Left ventricle myocardium inferior (tissue), 1 donor: Measurements from ENCODE around the gene PARD3B. TPM values are rescaled to one million over a fixed set of nuclear protein-coding genes. Genes with fewer than 3 reads are reported as not detected.

Experiments used
- DNase-seq: peaks from one replicate; pipeline ENCODE4 v3.0.0-alpha.2; 2020
- H3K27ac ChIP-seq: fragments of 200-600 bp; replicated peaks from 2 replicates; pipeline ENCODE4 v1.8.0; 2021
- H3K27me3 ChIP-seq: fragments of 200-600 bp; 2 replicates; pipeline ENCODE4 v1.8.0; 2021; ENCODE audit warnings: low read depth
- H3K36me3 ChIP-seq: fragments of 200-600 bp; 2 replicates; pipeline ENCODE4 v1.8.0; 2021
- H3K4me1 ChIP-seq: fragments of 200-600 bp; 2 replicates; pipeline ENCODE4 v1.8.0; 2021
- H3K4me3 ChIP-seq: fragments of 200-600 bp; 2 replicates; pipeline ENCODE4 v1.8.0; 2021; ENCODE audit warnings: mild to moderate bottlenecking, moderate library complexity
- H3K9me3 ChIP-seq: fragments of 200-600 bp; replicated peaks from 2 replicates; pipeline ENCODE4 v1.8.0; 2021
- intact Hi-C: fragments of 100-400 bp; cut with micrococcal nuclease; formaldehyde crosslinking; loops from one replicate; pipeline ENCODE4 v1.11.0; 2022
- total RNA-seq: library from RNA; stranded (reverse); fragmentation: NEBNext Ultra II Directional; extraction: Animal tissue kit (Norgen Biotek cat#: 25700); gene quantifications from one replicate; pipeline ENCODE4 v1.2.1, GENCODE V29; 2021
- TF ChIP-seq, protein P1 (sequence below): fragments of 200-600 bp; IDR thresholded peaks from 2 replicates; pipeline ENCODE4 v1.8.0; 2021; ENCODE audit warnings: antibody characterized with exemption, mild to moderate bottlenecking, borderline replicate concordance
- donor health status: DM: no; HTN: yes; CAD: no; lungs with severe emphysema.

Gene PARD3B
- total RNA-seq, 1 donor from 2014 or later, result 9.1 TPM

GRCh38 chr2:204628926-204629712, 83.8 kb downstream of the PARD3B start:
- no peak for DNase-seq
- Histone ChIP-seq H3K27me3 (no peaks in the 10 kb centered on the region), H3K27ac (no peak overlapping the region), H3K36me3 (no peaks in the 10 kb centered on the region), H3K9me3 (peaks cover 5% of the 10 kb centered on the region), H3K4me3 (no peak overlapping the region), H3K4me1 (peaks cover 5% of the 10 kb centered on the region)
- intact Hi-C loops, result no loop called here
- TF ChIP-seq, protein P1, sequence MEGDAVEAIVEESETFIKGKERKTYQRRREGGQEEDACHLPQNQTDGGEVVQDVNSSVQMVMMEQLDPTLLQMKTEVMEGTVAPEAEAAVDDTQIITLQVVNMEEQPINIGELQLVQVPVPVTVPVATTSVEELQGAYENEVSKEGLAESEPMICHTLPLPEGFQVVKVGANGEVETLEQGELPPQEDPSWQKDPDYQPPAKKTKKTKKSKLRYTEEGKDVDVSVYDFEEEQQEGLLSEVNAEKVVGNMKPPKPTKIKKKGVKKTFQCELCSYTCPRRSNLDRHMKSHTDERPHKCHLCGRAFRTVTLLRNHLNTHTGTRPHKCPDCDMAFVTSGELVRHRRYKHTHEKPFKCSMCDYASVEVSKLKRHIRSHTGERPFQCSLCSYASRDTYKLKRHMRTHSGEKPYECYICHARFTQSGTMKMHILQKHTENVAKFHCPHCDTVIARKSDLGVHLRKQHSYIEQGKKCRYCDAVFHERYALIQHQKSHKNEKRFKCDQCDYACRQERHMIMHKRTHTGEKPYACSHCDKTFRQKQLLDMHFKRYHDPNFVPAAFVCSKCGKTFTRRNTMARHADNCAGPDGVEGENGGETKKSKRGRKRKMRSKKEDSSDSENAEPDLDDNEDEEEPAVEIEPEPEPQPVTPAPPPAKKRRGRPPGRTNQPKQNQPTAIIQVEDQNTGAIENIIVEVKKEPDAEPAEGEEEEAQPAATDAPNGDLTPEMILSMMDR, result no peak

DNA sequence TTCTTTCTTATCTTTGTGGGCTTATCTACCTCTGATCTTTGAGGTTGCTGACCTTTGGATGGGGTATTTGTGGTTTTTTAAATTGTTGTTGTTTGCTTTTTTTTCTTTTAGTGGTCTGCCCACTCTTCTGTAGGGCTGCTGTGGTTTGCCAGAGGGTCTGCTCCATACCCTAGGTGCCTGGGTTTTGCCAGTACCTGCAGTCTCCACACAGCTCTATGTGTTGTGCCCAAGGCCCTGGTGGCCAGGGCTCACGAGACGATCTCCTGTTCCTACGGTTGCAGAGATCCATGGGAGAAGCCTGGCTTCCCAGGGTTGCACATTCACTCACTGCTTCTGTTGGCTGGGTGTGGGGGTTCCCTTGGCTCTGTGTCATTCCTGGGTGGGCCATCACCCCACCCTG, 87.1 kb downstream of the PARD3B start:
- Histone ChIP-seq H3K4me3 (no peak overlapping the region), H3K36me3 (no peaks in the 10 kb centered on the region), H3K27ac (no peak overlapping the region), H3K27me3 (no peaks in the 10 kb centered on the region), H3K9me3 (peaks cover 5% of the 10 kb centered on the region), H3K4me1 (peaks cover 5% of the 10 kb centered on the region)
- DNase-seq, result no peak
- intact Hi-C loops, result no loop called here
- TF ChIP-seq, protein P1, result no peak

- no peaks in the 10 kb centered on the region for H3K4me1 ChIP-seq
- peaks cover 5% of the 10 kb centered on the region for H3K9me3 ChIP-seq
- H3K36me3 ChIP-seq, result no peaks in the 10 kb centered on the region
- H3K27me3 ChIP-seq, result no peaks in the 10 kb centered on the region
- no peak overlapping the region for H3K27ac ChIP-seq
- intact Hi-C loops, result no loop called here
- H3K4me3 ChIP-seq, result no peak overlapping the region
- TF ChIP-seq, protein P1, result no peak
- no peak for DNase-seq
Observed at GRCh38 chr2:204634564-204634963, 89.3 kb downstream of the PARD3B start.

DNA sequence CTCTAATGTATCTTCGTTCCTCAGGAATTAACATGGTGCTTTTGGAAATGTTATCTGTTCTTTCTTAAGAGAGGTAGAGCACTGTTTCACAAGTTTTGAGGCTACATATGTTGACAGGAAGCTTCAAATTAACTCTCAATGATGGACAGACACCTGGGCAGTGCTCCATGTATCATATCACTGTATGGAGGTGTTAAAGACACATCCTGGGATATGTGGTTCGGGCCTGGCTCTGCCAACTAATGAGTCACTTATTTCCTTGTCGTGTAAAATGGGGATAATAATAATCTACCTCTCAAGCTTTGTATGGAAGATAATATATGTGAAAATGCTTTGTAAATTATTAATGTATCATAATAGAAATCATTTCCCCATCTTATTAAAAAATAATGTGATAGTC, 90.2 kb downstream of the PARD3B start:
- H3K27ac ChIP-seq, result no peak overlapping the region
- no peak for DNase-seq
- intact Hi-C loops, result no loop called here
- H3K36me3 ChIP-seq, result no peaks in the 10 kb centered on the region
- H3K4me3 ChIP-seq, result no peak overlapping the region
- no peaks in the 10 kb centered on the region for H3K27me3 ChIP-seq
- H3K9me3 ChIP-seq, result peaks cover 5% of the 10 kb centered on the region
- H3K4me1 ChIP-seq, result no peaks in the 10 kb centered on the region
- TF ChIP-seq, protein P1, result no peak

DNA sequence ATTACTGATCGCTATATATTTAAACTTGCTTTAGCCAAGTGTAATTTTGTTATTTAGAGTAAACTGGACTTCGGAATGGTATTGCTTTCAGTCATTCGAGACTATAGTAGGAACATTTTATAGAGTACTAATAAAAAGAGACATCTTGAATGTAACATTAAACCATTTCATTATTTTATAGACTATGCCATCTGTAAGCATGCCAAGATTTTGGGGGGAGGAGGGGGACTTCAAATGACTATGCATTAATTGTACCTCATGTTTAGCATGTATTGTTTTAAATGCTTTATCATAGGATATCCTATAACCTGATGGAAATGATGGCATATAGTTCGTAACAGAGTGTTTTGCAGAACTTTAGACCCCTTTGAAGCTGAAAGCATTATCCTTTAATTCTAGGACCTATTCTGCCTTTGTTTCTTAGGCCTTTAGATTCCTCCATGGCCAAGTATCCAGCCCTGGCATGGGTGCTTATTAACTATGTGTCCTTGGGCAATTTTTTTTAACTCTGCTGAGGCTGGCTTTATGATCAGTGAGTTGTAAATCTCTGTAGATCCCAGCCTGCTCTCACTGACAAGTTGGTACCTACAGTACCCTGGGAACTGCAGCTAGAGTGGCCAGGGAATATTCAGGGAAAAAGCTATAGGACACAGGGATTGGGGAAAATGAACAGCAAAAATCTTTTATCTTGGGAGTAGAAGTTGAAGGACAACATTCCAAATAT, 93.4 kb downstream of the PARD3B start:
- no peak for DNase-seq
- no peaks in the 10 kb centered on the region for H3K9me3 ChIP-seq
- TF ChIP-seq, protein P1, result no peak
- no peak overlapping the region for H3K4me3 ChIP-seq
- H3K36me3 ChIP-seq, result no peaks in the 10 kb centered on the region
- H3K4me1 ChIP-seq, result no peaks in the 10 kb centered on the region
- no peak overlapping the region for H3K27ac ChIP-seq
- intact Hi-C loops, result no loop called here
- H3K27me3 ChIP-seq, result no peaks in the 10 kb centered on the region
